Esophagus mucosa (tissue), 1 donor: ENCODE results near the gene CR2. TPM values are rescaled to one million over a fixed set of nuclear protein-coding genes. Genes with fewer than 3 reads are reported as not detected.
"Not testable (repeated sequence)": the region's sequence is repeated elsewhere in the genome, so short reads cannot be mapped to it uniquely, and the experiment has no call there.

ENCODE experiments used
- ATAC-seq: fragments of 200-7000 bp; cut with Tn5 transposase; one replicate; pipeline ENCODE4 v1.9.1; 2020
- total RNA-seq: library from RNA; stranded (reverse); gene quantifications from one replicate; pipeline ENCODE4 v1.2.4, GENCODE V29; 2023
- donor health status: DM: yes; HTN: yes; CAD: no.

The CR2 gene
- total RNA-seq, 1 donor from 2014 or later, result 1.7 TPM

DNA sequence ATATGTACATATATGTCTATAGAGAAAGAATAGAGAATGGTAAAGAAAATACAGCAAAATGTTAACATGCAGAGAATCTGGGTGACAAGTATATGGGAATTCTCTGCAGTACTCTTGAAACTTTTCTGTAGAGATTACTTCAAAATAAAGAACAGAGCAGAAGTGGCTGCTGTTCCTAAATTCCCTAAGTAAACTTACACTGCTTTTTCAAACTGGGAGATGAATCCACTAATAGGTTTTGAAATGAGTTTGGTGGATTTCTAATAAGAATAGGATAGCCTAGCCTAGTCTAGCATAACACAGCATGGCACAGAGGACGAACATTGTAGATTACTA lies 450 bp upstream of the CR2 start:
- ATAC-seq, result no peak

DNA sequence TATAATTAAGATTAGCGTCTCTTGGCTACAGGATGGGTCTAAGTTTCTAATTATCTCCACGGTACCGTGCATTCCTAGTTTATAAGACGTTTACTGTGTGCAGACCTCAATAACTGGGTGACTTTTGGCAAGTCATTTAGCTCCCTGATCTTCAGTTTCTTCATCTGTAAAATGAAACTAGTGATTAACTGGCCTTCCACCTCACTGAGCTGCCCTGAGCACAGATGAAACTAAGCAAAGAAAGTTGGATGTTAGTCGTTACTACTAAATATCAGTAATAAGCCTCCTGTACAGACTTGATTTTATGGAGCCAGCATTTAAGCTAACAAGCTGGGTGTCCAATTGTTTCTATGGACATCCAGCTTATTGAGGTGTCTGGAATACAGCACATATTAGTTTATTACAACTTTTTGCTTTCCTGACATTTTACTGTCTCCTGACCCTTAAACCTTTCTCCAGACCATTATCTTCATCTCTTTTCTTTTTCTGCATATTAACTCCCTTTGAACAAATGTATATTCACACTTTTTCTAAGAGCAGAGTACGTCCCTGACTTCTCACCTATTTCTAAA lies 1.1 kb downstream of the CR2 start:
- ATAC-seq, result no peak

DNA sequence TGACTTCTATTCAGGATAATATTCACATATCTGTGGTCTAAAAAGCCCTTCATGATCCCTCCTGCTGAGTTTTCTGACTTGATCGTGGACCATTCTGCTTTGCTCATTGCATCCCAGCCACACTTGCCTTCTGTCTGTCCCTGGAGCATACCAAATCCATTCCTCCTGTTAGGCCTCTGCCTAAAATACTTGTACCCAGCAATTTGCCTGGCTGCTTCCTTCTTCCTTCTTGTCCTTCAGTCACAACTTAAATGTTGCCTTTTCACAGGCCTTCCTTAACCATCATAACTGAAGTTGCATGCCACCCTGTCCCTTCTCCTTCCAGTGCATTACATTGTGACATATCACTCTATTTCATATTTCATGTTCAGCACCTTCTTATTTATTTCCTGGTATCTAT lies 4.3 kb downstream of the CR2 start:
- ATAC-seq, result no peak

DNA sequence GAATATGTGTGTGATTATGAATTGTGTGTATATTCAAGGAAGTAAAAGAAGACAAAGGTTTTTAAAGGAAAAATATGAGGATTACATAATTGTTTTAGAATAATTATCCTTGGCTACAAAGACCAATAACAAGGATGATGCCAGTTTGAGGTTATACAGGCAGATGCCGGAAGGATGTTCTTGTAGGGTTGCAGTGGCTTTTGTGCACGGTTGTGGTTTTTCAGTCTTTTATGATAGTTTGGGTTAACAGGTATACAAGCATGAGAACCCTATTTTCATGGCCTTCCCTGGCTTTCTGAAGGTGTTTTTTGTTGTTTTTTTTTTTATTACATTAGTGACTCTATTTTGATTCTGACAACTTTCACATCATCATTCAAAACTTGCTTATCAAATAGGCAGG lies 4.9 kb downstream of the CR2 start:
- no peak for ATAC-seq

DNA sequence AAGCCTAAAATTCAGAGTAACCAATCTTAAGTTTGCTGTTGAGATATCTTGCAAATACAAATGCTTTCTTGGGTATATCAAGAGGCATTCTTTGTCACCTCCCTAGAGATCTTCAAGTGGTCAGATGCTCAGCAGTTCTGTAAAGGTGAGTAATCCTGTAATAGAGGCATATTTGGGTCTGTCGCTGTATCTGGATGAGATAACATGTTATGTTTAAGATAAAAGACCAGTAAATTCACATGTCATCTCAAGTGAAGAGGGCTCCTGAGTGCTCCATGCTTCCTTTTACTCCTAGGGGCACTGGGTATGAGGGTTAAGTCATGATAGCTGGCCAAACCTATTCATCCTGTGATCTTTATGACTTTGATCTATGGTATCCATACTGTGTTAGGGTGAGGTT lies 7.5 kb downstream of the CR2 start:
- no peak for ATAC-seq

DNA sequence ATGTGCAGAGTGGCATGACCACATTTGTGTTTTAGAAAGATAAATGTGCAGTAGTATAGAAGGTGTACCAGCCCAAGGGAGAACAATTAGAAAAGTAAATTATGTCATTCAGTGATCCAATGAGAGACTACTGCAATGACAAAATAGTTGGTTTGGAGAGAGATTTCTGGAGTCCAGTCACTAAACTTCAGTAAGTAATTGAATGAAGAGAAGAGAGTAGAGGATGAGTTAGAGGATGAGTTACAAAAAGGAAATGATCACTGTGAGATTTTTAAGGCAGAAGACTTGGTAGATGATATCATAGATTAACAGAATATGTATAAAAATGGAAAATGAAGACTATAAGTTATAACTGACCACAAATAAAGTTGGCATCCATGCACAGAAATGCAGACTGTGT lies 8.4 kb downstream of the CR2 start:
- ATAC-seq, result no peak

DNA sequence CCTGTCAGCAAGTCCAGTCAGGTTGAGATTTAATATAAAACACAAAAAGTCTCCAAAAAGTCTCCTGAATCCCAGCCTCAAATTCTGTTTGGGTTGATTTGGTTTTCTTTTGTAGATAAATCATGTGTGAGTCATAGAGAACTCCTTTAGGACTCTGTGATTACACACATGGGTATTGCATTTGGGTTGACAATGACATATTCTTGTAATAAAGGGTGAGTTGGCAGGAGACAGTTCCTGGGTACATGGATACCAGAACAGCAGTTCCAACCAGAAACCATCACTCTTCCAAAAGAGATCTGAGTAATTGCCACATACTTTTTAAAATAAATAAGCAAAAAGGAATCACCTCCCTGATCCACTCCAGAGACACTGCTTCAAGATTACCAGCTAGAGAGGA lies 8.9 kb downstream of the CR2 start:
- no peak for ATAC-seq

DNA sequence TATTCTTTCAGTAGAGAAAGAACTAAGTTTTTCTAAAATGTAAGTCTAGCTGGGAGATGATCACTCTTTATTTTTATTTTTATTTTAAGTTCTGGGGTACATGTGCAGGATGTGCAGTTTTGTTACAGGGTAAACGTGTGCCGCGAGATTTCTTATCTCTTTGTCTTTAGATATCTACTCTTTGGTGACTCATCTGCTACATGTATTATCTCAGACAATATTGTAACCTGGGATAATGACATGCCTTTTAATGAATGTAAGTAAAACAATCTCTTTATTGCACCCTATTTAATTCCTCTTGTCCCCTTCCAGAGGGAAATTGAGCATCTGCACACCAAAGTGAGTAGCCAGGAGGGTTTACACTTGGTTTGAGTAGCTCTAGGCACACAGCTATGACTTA lies 9.4 kb downstream of the CR2 start:
- no peak for ATAC-seq

DNA sequence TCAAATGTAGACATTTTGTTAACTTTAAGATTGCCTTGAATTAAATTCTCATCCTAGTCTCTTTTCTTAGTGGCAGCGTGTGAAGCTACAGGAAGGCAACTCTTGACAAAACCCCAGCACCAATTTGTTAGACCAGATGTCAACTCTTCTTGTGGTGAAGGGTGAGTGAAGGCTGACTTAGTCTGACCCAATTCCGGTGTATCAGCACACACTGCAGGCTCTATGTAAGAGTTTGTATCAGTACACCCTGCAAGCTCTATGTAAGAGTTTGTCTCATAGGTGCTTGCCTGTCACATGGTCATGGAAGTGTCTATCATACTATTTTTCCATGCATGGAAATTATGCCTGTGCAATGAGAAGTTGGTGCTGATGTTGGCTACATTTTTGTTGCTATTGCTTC lies 16.8 kb downstream of the CR2 start:
- no peak for ATAC-seq

DNA sequence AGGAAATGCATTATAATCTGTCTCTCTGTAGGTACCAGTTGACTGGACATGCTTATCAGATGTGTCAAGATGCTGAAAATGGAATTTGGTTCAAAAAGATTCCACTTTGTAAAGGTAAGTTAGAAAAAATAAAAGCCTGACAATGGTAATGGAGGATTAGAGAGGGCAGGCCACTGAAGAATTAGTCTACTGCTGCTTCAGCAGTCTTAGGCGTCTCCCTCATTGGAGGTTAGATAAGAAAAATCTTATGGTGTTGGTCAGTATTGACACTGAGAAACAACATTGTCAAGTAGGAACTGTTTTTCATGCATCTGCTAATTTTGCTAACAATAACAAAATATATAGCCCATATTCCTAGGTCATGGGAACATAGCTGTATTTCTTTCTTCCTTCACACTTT lies 20.1 kb downstream of the CR2 start:
- no peak for ATAC-seq

DNA sequence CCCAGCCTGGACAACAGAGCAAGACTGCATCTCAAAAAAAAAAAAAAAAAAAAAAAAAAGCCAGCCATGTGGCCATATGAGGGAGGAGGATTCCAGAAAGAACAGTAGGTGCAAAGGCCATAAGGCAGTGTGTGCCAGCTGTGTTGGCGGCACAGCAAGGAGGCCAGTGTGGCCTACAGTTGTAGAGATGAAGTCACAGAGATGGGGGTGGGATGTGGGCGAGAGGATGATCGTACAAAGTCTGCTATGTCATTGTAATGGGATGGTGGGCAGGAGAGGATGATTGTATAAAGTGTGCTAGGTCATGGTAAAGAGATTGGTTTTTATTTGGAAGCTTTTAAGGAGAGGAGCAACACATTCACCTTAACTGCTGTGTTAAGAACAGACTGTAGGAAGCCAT lies 32.1 kb downstream of the CR2 start:
- no peak for ATAC-seq

DNA sequence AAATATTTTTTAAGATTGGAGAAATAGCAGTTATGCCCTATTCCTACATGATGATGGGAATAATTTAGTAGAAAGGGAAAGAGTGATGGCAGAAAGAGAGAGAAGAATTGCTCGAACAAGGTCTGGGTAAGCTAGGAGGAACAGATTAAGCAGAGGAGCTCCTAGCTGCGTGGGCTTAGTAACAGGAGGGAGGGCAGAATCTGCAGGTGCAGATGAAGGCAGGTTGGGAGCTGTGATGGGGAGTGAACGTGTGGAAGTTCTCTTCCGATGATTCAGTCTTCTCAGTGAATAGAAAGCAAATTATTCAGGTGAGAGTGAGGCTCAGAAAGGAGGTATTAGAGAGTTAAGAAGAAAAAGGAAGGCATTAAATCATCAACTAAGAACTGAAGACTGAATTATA lies 33.5 kb downstream of the CR2 start:
- ATAC-seq, result no peak

DNA sequence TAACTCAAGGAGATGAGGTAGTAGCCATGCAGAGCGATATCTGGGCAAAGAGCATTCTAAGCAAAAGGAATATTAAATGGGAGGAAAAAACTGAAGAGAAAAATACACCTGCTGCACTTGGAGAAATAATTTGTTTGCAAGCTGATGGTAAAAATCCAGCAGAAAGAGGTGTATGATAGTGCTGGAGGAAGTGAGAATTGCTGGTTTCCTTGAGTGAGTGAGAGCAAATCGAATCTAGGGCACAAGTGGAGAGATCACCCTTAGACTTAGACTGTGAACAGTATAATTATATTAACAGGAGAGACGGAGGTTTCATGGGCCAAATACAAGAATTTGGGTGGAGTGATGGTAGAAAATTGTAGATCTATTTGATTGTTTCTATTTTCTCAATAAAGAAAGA lies 39.1 kb downstream of the CR2 start:
- ATAC-seq, result no peak

DNA sequence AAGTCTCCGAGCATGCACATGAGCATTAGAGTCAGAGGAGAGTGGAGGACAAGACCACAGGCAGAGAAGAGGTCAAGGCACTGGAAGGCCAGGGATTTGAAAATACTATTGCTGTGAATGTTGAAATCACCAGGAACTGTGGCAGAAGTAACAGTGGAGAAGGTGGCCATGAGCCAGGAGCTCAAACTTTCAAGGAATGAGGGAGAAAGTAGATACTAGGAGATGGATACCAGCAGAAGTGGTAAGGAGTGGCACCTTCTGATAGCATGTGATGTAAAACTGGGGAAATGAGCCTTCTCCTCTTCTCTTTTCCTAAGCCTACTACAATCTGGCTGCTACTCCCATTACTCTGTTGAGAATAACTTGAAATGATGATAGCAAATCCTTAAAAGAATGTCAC lies 40.0 kb downstream of the CR2 start:
- ATAC-seq, result no peak

DNA sequence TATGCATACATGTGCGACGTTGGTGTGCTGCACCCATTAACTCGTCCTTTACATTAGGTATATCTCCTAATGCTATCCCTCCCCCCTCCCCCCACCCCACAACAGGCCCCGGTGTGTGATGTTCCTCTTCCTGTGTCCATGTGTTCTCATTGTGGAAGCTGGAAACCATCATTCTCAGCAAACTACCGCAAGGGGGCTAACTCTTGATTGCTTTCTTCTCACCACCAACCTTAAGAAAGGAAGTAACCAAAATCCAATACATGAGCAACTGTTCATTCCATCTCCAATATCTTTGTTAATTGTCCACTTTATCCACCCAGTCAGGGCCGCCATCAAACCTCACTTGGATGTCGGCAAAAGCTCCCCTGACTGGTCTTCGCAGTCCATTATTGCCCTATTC lies 41.2 kb downstream of the CR2 start:
- not testable (repeated sequence) for ATAC-seq

DNA sequence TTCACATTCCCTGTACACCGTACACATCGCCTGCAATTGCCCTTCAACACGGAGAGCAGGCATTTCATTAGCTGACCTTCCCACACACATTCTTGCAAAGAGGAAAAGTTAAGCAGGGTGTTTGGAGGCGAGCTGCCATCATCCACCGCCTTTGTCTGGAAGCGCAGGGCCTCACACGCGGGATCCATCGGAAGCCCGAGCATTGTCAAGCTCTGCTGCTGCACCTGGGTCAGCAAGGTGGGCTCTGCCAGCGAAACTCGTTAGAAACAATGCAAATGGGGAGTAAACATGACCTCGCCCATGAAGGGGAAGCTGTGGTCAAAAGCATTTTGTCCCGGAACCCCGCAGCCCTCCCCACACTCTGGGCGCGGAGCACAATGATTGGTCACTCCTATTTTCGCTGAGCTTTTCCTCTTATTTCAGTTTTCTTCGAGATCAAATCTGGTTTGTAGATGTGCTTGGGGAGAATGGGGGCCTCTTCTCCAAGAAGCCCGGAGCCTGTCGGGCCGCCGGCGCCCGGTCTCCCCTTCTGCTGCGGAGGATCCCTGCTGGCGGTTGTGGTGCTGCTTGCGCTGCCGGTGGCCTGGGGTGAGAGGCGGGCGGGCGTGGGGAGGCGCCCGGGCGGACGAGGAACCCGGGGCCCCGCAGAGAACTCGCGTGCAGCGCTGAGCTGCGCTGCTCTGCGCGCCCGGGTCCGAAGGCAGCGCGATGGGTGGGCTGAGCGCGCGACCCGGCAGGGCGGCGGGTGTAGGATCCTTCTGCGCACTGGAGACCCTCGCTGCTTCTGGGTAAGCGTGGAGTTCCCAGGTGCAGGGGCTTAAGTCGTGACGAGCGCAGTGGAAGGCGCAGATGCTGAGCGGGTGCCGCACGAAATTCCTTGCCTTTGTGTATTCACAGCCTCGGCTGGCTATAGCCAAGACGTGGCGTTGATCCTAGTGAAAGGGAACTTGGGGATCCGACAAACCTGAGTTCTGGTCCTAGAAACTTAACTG lies 42.0 kb downstream of the CR2 start, which contains the start of gene CR1:
Gene CR1 (plus strand): TSS at position 357 of the 992 bp plus-strand sequence. CDS start 111 bp downstream, at position 468.
- ATAC-seq, result peak; percentile 46

DNA sequence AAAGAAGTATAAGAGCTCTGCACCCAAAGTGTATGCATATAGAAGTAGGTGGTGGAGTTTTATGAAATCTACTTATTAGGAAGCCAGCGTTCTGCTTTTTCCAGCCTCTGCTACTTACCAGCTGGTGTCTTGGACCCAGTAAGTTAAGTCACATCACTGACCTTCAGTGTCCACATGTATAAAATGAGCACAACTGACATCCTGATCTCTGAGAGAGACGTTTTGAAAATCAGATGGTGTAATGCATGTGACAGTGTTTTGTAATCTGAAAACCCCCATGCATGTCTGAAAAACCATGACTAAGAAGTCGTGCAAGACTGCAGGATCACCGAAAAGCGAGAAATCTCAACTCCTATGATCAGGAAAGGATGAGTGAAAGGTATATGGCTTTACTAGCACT lies 43.8 kb downstream of the CR2 start:
- no peak for ATAC-seq

DNA sequence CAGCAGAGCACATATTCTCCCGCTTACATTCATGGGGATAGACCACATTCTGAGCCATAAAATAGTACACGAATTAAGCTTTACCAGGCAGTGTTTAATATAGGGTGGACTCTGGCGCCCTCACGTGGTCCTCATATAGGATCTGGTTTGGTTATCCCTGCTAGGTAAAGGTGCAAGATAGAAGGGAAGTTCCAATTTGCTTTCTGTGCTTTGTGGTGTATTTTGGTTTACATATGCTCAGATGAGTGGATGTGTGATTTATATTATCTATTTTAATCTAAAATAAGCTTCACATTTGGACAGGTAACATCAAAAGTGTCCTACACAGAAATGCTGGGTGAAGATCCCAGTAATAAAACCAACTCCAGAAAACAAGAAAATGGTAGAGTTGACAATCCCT lies 45.4 kb downstream of the CR2 start:
- peak; percentile 89 for ATAC-seq

DNA sequence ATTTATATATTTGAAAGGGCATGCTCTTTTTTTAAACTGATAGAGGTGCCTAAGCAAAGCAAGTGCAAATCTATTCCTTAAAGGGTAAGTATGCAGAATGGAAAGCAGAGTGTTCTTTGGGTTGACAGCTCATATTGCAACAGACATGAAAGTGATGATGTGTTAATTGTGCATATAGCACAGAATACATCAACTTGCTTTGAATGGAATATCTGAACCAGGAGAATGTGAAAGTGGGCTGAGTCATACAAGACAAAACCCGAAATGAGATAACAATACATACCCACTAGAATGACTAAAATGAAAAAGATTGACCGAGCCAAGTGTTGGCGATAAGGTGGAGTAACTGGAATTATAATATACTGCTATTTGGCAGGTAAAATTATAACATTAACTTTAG lies 46.2 kb downstream of the CR2 start:
- no peak for ATAC-seq

DNA sequence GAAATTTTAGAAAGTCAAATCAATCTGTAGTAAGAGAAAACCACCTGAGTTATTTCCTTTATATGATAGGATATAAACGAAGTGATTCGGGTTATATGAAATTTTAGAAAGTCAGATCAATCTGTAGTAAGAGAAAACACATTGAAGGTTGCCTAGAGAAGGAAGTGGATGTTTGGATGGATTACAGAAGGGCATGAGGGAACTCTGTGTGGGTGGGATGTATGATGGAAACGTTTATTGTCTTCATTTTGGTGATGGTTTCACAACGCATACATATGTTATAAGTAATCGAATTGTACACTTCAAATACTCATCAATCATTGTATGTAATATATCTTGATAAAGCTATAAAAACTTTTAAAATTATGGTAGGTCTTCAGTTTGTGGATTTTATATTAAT lies 46.9 kb downstream of the CR2 start:
- no peak for ATAC-seq

DNA sequence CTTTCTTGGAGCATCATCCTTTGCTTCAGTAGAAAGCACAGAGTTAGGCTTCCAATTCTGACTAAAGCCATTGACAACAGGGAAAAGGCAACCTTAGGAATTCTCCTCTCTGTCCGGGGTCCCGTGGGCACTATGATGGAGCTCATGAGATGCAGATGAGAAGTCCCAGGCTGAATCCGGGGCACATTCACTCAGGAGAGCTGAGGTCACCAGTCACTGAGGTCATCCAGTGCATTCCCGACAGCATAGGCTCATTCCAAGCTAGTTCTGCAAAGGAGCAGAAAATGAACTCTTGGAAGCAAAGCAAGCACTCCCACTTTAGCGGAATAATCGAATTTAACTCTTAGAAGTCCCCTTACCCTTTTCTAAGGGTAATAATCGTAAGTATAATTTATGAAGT lies 48.6 kb downstream of the CR2 start:
- ATAC-seq, result no peak

DNA sequence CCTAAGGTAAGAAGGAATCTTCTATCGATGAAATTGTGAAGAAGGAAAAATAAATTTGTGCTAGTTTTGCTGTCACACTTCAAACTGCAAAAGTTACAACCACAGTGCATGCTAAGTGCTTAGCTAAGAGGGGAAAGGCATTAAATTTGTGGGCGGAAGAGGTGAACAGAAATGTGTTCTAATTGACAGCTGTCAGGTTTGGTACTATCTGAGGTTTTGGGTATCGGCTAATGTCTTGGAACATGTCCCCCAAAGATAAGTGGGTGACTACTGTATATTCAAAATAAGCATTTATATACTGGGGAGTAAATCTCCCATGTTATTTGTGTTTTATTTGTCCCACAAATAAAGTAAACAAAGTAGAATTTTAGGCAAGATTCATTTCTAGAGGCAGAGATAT lies 49.8 kb downstream of the CR2 start:
- no peak for ATAC-seq

DNA sequence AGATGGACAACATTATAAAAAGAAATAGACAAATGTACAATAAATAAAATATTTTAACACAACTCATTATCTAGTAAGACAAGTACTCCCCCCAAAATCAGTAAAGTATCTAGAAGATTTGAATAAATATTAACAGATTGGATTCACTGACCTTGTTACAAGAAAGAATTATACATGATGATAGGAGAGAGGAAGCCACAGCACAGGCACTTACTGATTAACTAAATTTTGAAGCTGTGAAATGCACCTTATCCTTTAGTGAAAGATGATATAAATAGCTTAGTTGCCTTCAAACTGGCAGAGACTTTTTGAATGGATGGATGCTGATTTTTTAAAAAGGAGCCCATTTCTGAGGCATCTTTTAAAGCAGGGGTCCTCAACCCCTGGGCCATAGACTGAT lies 50.3 kb downstream of the CR2 start:
- no peak for ATAC-seq

DNA sequence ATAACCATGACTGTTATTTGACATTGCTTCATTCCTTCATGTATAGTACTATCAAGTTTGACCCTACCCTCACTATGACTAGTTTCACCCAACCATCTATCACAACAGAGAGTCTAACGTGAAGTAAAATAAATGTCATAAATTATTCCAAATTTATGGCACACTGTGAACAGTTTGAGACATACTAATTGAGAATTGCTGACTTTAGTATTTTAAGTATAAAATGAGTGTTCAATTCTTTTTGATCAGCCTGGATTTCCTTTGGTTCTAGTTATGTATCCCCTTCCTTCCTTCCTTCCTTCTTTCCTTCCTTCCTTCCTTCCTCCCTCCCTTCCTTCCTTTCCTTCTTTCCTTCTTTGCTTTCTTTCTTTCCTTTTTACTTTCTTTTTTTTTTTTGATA lies 56.3 kb downstream of the CR2 start:
- no peak for ATAC-seq

DNA sequence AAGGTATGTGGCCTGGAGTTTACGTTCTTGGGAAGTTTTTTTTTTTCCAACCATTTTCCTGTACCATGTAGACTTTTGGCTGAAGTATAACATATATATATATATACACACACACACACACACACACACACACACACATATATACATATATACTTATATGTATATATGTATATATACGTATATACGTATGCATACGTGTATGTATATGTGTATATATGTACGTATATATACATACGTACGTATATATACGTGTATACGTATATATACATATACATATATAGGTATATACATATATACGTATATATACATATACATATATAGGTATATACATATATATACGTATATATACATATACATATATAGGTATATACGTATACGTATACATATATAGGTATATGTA lies 60.8 kb downstream of the CR2 start:
- ATAC-seq, result no peak
